H1 (cell line): ENCODE results near the gene ELOA2. TPM values are rescaled to one million over a fixed set of nuclear protein-coding genes. Genes with fewer than 3 reads are reported as not detected.

Experiments
- CTCF ChIA-PET: fragments of 300-600 bp; sonication (Branson Sonifier 250); formaldehyde crosslinking; loops from one replicate; lab custom pipeline; 2021; ENCODE audit not compliant: partially characterized antibody; lab: Charles Lee
- POLR2A ChIA-PET: fragments of 300-600 bp; sonication (Branson Sonifier 250); formaldehyde crosslinking; loops from one replicate; lab custom pipeline; 2021; ENCODE audit warnings: inconsistent platforms; ENCODE audit not compliant: partially characterized antibody; lab: Charles Lee
- DNase-seq, 2 experiments: peaks; one replicate each; pipeline versions ENCODE4 v3.0.0 to v3.0.0-alpha.2; 2010 to 2022; ENCODE audit warnings: low spot score in 2 of 2, low read depth in 1 of 2, mixed read lengths in 1 of 2
- FAIRE-seq: peaks from 2 replicates; lab custom pipeline; 2011; peaks lifted over from hg19 to GRCh38; lab: Jason Lieb, UNC
- H2AFZ ChIP-seq: 2 replicates; pipeline ENCODE4 v1.8.1; 2012; ENCODE audit warnings: low read length, inconsistent platforms
- H2AK5ac ChIP-seq: 2 replicates; pipeline ENCODE4 v1.6.1; 2013; ENCODE audit warnings: low read depth, low read length
- H2BK120ac ChIP-seq: replicated peaks from 2 replicates; pipeline ENCODE3; 2013; ENCODE audit warnings: low read depth, low read length, inconsistent platforms
- H2BK12ac ChIP-seq: 2 replicates; pipeline ENCODE4 v1.6.1; 2013; ENCODE audit warnings: low read depth, low read length
- H2BK15ac ChIP-seq: 2 replicates; pipeline ENCODE4 v1.6.1; 2013; ENCODE audit warnings: low read length
- H2BK20ac ChIP-seq: 2 replicates; pipeline ENCODE4 v1.6.1; 2013; ENCODE audit warnings: low read length
- H2BK5ac ChIP-seq: 2 replicates; pipeline ENCODE4 v1.6.1; 2013; ENCODE audit warnings: low read depth, low read length
- H3K14ac ChIP-seq: 2 replicates; pipeline ENCODE4 v1.6.1; 2013; ENCODE audit warnings: inconsistent platforms; ENCODE audit not compliant: insufficient read length
- H3K18ac ChIP-seq: 2 replicates; pipeline ENCODE4 v1.6.1; 2013; ENCODE audit warnings: low read length; ENCODE audit errors: extremely low read depth
- H3K23ac ChIP-seq: 2 replicates; pipeline ENCODE4 v1.6.1; 2013; ENCODE audit warnings: inconsistent platforms; ENCODE audit not compliant: insufficient read length
- H3K23me2 ChIP-seq: 2 replicates; pipeline ENCODE4 v1.6.1; 2013; ENCODE audit warnings: low read depth, low read length
- H3K27ac ChIP-seq: 2 replicates; pipeline ENCODE4 v1.6.1; 2011; ENCODE audit warnings: low read depth, low read length, inconsistent platforms
- H3K27me3 ChIP-seq, 4 experiments: replicated peaks in 1 of 4; 1 replicate in 1 of 4; 2 replicates in 3 of 4; pipeline versions ENCODE4 v1.6.1 to v1.8.1; 2011 to 2013; ENCODE audit warnings: low read length in 3 of 4, mild to moderate bottlenecking in 3 of 4, inconsistent platforms in 2 of 4, mixed read lengths in 2 of 4, moderate library complexity in 1 of 4; ENCODE audit not compliant: control insufficient read depth in 3 of 4, insufficient read depth in 3 of 4; ENCODE audit errors: extremely low read depth in 1 of 4
- H3K36me3 ChIP-seq, 4 experiments: 2 replicates each; pipeline versions ENCODE4 v1.6.1 to v1.8.1; 2011 to 2013; ENCODE audit warnings: mild to moderate bottlenecking in 4 of 4, low read length in 3 of 4, moderate library complexity in 2 of 4, control low read depth in 1 of 4, inconsistent platforms in 1 of 4; ENCODE audit not compliant: insufficient read depth in 4 of 4, control insufficient read depth in 2 of 4
- H3K4ac ChIP-seq: replicated peaks from 2 replicates; pipeline ENCODE3; 2013; ENCODE audit warnings: low read length, low read depth, mixed read lengths, inconsistent platforms; ENCODE audit not compliant: insufficient read length
- H3K4me1 ChIP-seq, 4 experiments: replicated peaks in 1 of 4; 1 replicate in 1 of 4; 2 replicates in 3 of 4; pipeline versions ENCODE4 v1.6.1 to v1.8.1; 2011 to 2013; ENCODE audit warnings: low read length in 3 of 4, inconsistent platforms in 2 of 4, mixed read lengths in 1 of 4; ENCODE audit not compliant: insufficient read depth in 4 of 4, control insufficient read depth in 3 of 4
- H3K4me2 ChIP-seq, 2 experiments: 2 replicates each; pipeline versions ENCODE4 v1.6.1 to v1.8.1; 2011 to 2013; ENCODE audit warnings: low read depth in 2 of 2, low read length in 2 of 2, control low read depth in 1 of 2, inconsistent platforms in 1 of 2, mild to moderate bottlenecking in 1 of 2; ENCODE audit not compliant: insufficient read depth in 1 of 2
- H3K4me3 ChIP-seq, 4 experiments: fragments of 200-600, 300-600 bp in 1 of 4; sonication (generic), shearing (Covaris generic), sonication (Bioruptor Twin) in 1 of 4; 2 replicates each; pipeline versions ENCODE4 v1.5.1 to v1.8.1; 2011 to 2016; ENCODE audit warnings: low read length in 4 of 4, low read depth in 3 of 4, control low read depth in 2 of 4, inconsistent platforms in 2 of 4, mild to moderate bottlenecking in 2 of 4, mixed read lengths in 1 of 4, moderate library complexity in 1 of 4; ENCODE audit not compliant: insufficient read depth in 2 of 4; ENCODE audit errors: extremely low read depth in 1 of 4
- H3K56ac ChIP-seq: replicated peaks from 2 replicates; pipeline ENCODE3; 2013; ENCODE audit warnings: low read depth, mild to moderate bottlenecking, mixed read lengths, low read length, inconsistent platforms; ENCODE audit not compliant: insufficient read length
- H3K79me1 ChIP-seq: 2 replicates; pipeline ENCODE4 v1.6.1; 2013; ENCODE audit warnings: low read depth, low read length, control low read depth
- H3K79me2 ChIP-seq, 2 experiments: 2 replicates each; pipeline versions ENCODE4 v1.6.1 to v1.8.1; 2012 to 2013; ENCODE audit warnings: low read length in 2 of 2, mild to moderate bottlenecking in 2 of 2, inconsistent platforms in 1 of 2; ENCODE audit not compliant: insufficient read depth in 2 of 2, control insufficient read depth in 1 of 2
- H3K9ac ChIP-seq, 4 experiments: replicated peaks in 1 of 4; 1 replicate in 1 of 4; 2 replicates in 3 of 4; pipeline versions ENCODE4 v1.6.1 to v1.8.1; 2011 to 2013; ENCODE audit warnings: low read depth in 3 of 4, low read length in 3 of 4, control low read depth in 2 of 4, mild to moderate bottlenecking in 2 of 4, moderate library complexity in 2 of 4, inconsistent platforms in 1 of 4; ENCODE audit errors: extremely low read depth in 1 of 4
- H3K9me3 ChIP-seq, 2 experiments: 2 replicates each; pipeline versions ENCODE4 v1.6.1 to v1.8.1; 2012 to 2013; ENCODE audit warnings: mild to moderate bottlenecking in 2 of 2, moderate library complexity in 2 of 2, control low read depth in 1 of 2, inconsistent platforms in 1 of 2, low read depth in 1 of 2, low read length in 1 of 2, mixed read lengths in 1 of 2; ENCODE audit not compliant: insufficient read depth in 2 of 2
- H4K20me1 ChIP-seq, 2 experiments: replicated peaks in 1 of 2; 2 replicates each; pipeline versions ENCODE3 to v1.8.1; 2011 to 2013; ENCODE audit warnings: inconsistent platforms in 2 of 2, low read length in 2 of 2, mild to moderate bottlenecking in 1 of 2; ENCODE audit not compliant: insufficient read depth in 2 of 2, control insufficient read depth in 1 of 2
- H4K5ac ChIP-seq: 2 replicates; pipeline ENCODE4 v1.6.1; 2013; ENCODE audit warnings: low read length, low read depth, mixed read lengths, inconsistent platforms; ENCODE audit not compliant: insufficient read length
- H4K8ac ChIP-seq: 2 replicates; pipeline ENCODE4 v1.8.0; 2013; ENCODE audit warnings: mild to moderate bottlenecking, moderate library complexity, low read length, inconsistent platforms; ENCODE audit not compliant: insufficient read depth; ENCODE audit errors: extremely low read depth
- H4K91ac ChIP-seq: replicated peaks from 2 replicates; pipeline ENCODE3; 2013; ENCODE audit warnings: low read length, mixed read lengths, inconsistent platforms; ENCODE audit not compliant: insufficient read length
- ASH2L ChIP-seq: fragments of 200-600, 300-600 bp; sonication (generic); IDR thresholded peaks from one replicate; pipeline ENCODE4 v1.7.1; 2017; ENCODE audit warnings: low read length
- BCL11A ChIP-seq, 2 experiments: IDR thresholded peaks; one replicate each; pipeline ENCODE4 v1.6.1; 2011; ENCODE audit warnings: low read depth in 2 of 2, low read length in 2 of 2, mild to moderate bottlenecking in 2 of 2
- CHD1 ChIP-seq: IDR thresholded peaks from 2 replicates; pipeline ENCODE4 v1.6.1; 2012; ENCODE audit warnings: low read depth, low read length, improper control_type of control experiment
- CHD2 ChIP-seq: IDR thresholded peaks from 2 replicates; pipeline ENCODE4 v1.6.1; 2012; ENCODE audit warnings: low read length, improper control_type of control experiment
- GABPA ChIP-seq: IDR thresholded peaks from 2 replicates; pipeline ENCODE4 v1.6.1; 2011; ENCODE audit warnings: mild to moderate bottlenecking, low read length, moderate library complexity, borderline replicate concordance; ENCODE audit not compliant: insufficient read depth
- KDM5A ChIP-seq: fragments of 200-600 bp; IDR thresholded peaks from 2 replicates; pipeline ENCODE4 v1.7.1; 2012; ENCODE audit warnings: mild to moderate bottlenecking, low read length, inconsistent platforms, mixed read lengths
- RNF2 ChIP-seq: fragments of 200-900, 300-1000 bp; sonication (generic); IDR thresholded peaks from 2 replicates; pipeline ENCODE4 v1.7.1; 2016; ENCODE audit warnings: borderline replicate concordance, low read depth, mild to moderate bottlenecking, antibody characterized with exemption, low read length; ENCODE audit not compliant: poor library complexity, severe bottlenecking; ENCODE audit errors: missing control alignments
- SIN3A ChIP-seq, 2 experiments: IDR thresholded peaks in 1 of 2; conservative IDR thresholded peaks in 1 of 2; 2 replicates each; pipeline ENCODE4 v1.6.1; 2011 to 2012; ENCODE audit warnings: low read length in 2 of 2, improper control_type of control experiment in 1 of 2, low read depth in 1 of 2, mild to moderate bottlenecking in 1 of 2
- SP2 ChIP-seq: IDR thresholded peaks from 2 replicates; pipeline ENCODE4 v1.6.1; 2012; ENCODE audit warnings: mild to moderate bottlenecking, low read length, inconsistent platforms
- SRF ChIP-seq: IDR thresholded peaks from 2 replicates; pipeline ENCODE4 v1.6.1; 2011; ENCODE audit warnings: mild to moderate bottlenecking, low read depth, low read length, moderate library complexity
- SUZ12 ChIP-seq: fragments of 200-600 bp; sonication (generic); IDR thresholded peaks from 2 replicates; pipeline ENCODE4 v1.6.1; 2012; ENCODE audit warnings: mild to moderate bottlenecking, inconsistent platforms, low read length, moderate library complexity, mixed read lengths
- TAF1 ChIP-seq: IDR thresholded peaks from 2 replicates; pipeline ENCODE4 v1.6.1; 2011; ENCODE audit warnings: mild to moderate bottlenecking, low read depth, low read length
- TEAD4 ChIP-seq: IDR thresholded peaks from 2 replicates; pipeline ENCODE4 v1.6.1; 2012; ENCODE audit warnings: low read depth, low read length, inconsistent platforms, mixed read lengths
- YY1 ChIP-seq: IDR thresholded peaks from 2 replicates; pipeline ENCODE4 v1.6.1; 2011; ENCODE audit warnings: low read depth, mild to moderate bottlenecking, low read length
- ZNF274 ChIP-seq: IDR thresholded peaks from 2 replicates; pipeline ENCODE4 v1.7.0; 2012; ENCODE audit warnings: low read length, borderline replicate concordance; ENCODE audit errors: extremely low read depth
- WGBS, 2 experiments: shearing (Covaris generic) in 1 of 2; methylation state at CpG; one replicate each; pipeline versions ENCODE4 v1.1.6 to v1.1.7; 2013 to 2015; ENCODE audit warnings: low lambda C conversion rate in 2 of 2, mixed read lengths in 2 of 2, inconsistent platforms in 1 of 2, low coverage in 1 of 2, missing lambda C conversion rate in 1 of 2; ENCODE audit not compliant: insufficient replicate concordance in 2 of 2, insufficient coverage in 1 of 2, insufficient read length in 1 of 2; ENCODE audit errors: extremely low coverage in 1 of 2, missing lambda C conversion rate in 1 of 2; 5-methylcytosine and 5-hydroxymethylcytosine counted together
- polyA plus RNA-seq, 7 experiments: library from polyadenylated mRNA; depleted of rRNA in 3 of 7; stranded (reverse) in 5 of 7; unstranded in 2 of 7; fragments of >200 nt in 5 of 7; fragments of 200-250 nt in 2 of 7; gene quantifications; 1 replicate in 5 of 7; 2 replicates in 1 of 7; 4 replicates in 1 of 7; pipeline versions ENCODE4 v1.2.1 to v1.2.3, GENCODE V29; 2011 to 2013; ENCODE audit warnings: missing spikeins in 2 of 7, mixed read lengths in 2 of 7
- total RNA-seq: library from RNA; stranded (reverse); fragmentation: NEBNext Ultra II Directional; extraction: Animal tissue kit (Norgen Biotek cat#: 25700); gene quantifications from 2 replicates; pipeline ENCODE4 v1.2.1, GENCODE V29; 2021

ELOA2 gene
- total and polyA plus RNA-seq, 2 of the 8 experiments (the other 6 are each of a cell fraction or from before 2014, with no cell fraction given): not detected

DNA sequence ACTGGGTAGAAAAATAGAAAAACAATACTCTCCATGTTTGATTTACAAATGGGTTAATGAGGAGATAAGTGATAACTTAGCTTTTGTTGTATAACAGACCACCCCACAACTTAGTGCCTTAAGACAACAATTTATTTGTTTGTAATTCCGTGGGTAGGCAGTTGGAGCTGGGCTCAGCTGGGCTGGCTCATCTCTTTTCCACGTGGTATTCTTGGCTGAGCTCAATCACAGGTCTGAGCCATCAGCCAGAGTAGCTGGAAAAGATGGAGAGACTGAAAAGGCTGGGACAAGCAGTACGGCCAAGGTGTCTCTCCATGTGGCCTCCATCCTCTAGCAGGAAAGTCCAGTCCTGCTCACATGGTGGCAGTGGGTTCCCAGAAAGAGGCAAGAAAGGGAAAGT lies 32.2 kb upstream of the ELOA2 start:
- no peaks in the 10 kb centered on the region for H3K79me1 ChIP-seq
- no peak overlapping the region for H2AFZ ChIP-seq
- no peak overlapping the region for H3K18ac ChIP-seq
- H3K4ac ChIP-seq: no peak overlapping the region
- 87% methylated on average over 3 of the region's 3 CpGs; no CpG with 5 or more reads in 1 of the 2 experiments for WGBS, 2 experiments
- no peak overlapping the region for H3K14ac ChIP-seq
- H2BK12ac ChIP-seq: no peak overlapping the region
- H3K23me2 ChIP-seq: no peaks in the 10 kb centered on the region
- no peak overlapping the region for H2BK15ac ChIP-seq
- H3K23ac ChIP-seq: no peak overlapping the region
- H3K36me3 ChIP-seq: no peaks in the 10 kb centered on the region
- FAIRE-seq (no peak), DNase-seq (no peak)
- ChIA-PET CTCF (interaction anchor here (3.7 to 4.4 kb wide), 2 partner anchors 13 to 17 kb away, joined by 16 to 21 read pairs; no protein-coding TSS in a partner anchor), POLR2A (no interaction called here)
- H3K4me1 ChIP-seq: no peaks in the 10 kb centered on the region; a peak in 1 of 7 replicates
- no peak overlapping the region for H4K8ac ChIP-seq
- no peak overlapping the region for H3K9ac ChIP-seq
- H3K79me2 ChIP-seq: no peaks in the 10 kb centered on the region
- no peak overlapping the region for H3K27ac ChIP-seq
- no peak overlapping the region for H2BK5ac ChIP-seq
- no peaks in the 10 kb centered on the region for H3K9me3 ChIP-seq
- no peak overlapping the region for H4K91ac ChIP-seq
- no peak overlapping the region for H2BK120ac ChIP-seq
- H2BK20ac ChIP-seq: no peak overlapping the region
- H2AK5ac ChIP-seq: no peak overlapping the region
- no peak overlapping the region for H3K4me2 ChIP-seq
- H4K5ac ChIP-seq: no peak overlapping the region
- no peak overlapping the region for H3K4me3 ChIP-seq
- H3K27me3 ChIP-seq: no peaks in the 10 kb centered on the region
- no peak overlapping the region for H3K56ac ChIP-seq
- H4K20me1 ChIP-seq: no peaks in the 10 kb centered on the region
- TF ChIP-seq ZNF274 (no peak), SIN3A (conservative IDR thresholded peaks at IDR 0.05 in 1 of 2, IDR thresholded peaks at IDR 0.05 in 1 of 2; ENCODE audit: low read depth in 1 of 2, low read length in 2 of 2) (no peak), SP2 (no peak), TEAD4 (no peak), CHD2 (no peak), KDM5A (no peak), RNF2 (no peak), YY1 (no peak), BCL11A (IDR thresholded peaks at IDR 0.05; ENCODE audit: low read depth in 2 of 2, low read length in 2 of 2) (no peak), CHD1 (no peak), GABPA (no peak), SRF (no peak), TAF1 (no peak), SUZ12 (no peak), ASH2L (no peak)
